HG03196 (cell line): ENCODE results near the gene RRAD.
"Not testable (repeated sequence)": the region's sequence is repeated elsewhere in the genome, so short reads cannot be mapped to it uniquely, and the experiment has no call there.

Experiments
- ATAC-seq: cut with Tn5 transposase; IDR thresholded peaks from one replicate; pipeline ENCODE4 v1.9.1; 2021; ENCODE audit not compliant: unreplicated experiment

RRAD gene

DNA sequence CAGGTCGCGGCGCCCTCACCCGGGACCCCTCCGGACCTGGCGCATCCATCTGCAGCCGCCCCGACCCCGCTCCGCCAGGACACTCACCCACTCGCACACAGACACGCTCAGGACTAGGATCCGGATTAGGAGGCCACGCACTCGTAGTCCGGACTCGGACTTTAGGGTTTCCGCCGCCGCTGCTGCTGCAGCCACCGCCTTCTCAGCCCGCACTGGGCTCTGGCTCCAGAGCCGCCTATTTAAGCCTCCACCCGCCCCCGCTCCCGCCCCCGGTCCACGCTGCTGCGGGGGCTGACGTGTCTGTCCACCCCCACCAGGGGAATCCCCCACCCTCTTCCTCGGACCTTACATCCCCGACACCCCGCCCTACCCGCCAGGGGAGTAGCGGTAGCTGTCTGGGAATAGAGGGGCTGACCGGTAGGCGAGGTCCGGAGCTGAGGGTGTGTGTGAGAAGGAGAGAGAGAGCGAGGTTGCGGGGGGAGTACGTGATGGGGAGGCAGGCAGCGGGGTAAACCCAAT lies at the start of gene RRAD:
TSS of gene RRAD (minus strand) at position 214 of the 519 bp plus-strand sequence. CDS start 356 bp downstream, outside the sequence.
- no peak for ATAC-seq

GRCh38 chr16:66974932-66975246 lies 49.6 kb upstream of the RRAD start:
- not testable (repeated sequence) for ATAC-seq

DNA sequence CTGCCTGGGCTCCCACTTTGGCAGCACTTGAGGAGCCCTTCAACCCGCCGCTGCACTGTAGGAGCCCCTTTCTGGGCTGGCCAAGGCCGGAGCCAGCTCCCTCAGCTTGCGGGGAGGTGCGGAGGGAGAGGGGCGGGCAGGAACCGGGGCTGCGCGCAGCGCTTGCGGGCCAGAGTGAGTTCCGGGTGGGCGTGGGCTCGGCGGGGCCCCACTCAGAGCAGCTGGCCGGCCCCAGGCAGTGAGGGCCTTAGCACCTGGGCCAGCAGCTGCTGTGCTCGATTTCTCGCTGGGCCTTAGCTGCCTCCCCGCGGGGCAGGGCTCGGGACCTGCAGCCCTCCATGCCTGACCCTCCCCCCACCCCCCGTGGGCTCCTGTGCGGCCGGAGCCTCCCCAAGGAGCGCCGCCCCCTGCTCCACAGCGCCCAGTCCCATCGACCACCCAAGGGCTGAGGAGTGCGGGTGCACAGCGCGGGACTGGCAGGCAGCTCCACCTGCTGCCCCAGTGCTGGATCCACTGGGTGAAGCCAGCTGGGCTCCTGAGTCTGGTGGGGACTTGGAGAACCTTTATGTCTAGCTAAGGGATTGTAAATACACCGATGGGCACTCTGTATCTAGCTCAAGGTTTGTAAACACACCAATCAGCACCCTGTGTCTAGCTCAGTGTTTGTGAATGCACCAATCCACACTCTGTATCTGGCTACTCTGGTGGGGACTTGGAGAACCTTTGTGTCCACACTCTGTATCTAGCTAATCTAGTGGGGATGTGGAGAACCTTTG lies 49.0 kb upstream of the RRAD start:
- not testable (repeated sequence) for ATAC-seq

DNA sequence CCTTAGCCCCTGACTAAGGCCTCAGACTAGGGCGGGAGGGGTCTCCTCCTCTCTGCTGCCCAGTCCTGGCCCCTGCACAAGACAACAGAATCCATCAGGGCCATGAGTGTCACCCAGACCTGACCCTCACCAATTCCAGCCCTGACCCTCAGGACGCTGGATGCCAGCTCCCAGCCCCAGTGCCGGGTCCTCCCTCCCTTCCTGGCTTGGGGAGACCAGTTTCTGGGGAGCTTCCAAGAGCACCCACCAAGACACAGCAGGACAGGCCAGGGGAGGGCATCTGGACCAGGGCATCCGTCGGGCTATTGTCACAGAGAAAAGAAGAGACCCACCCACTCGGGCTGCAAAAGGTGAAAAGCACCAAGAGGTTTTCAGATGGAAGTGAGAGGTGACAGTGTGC lies 48.4 kb upstream of the RRAD start:
- ATAC-seq: no peak

DNA sequence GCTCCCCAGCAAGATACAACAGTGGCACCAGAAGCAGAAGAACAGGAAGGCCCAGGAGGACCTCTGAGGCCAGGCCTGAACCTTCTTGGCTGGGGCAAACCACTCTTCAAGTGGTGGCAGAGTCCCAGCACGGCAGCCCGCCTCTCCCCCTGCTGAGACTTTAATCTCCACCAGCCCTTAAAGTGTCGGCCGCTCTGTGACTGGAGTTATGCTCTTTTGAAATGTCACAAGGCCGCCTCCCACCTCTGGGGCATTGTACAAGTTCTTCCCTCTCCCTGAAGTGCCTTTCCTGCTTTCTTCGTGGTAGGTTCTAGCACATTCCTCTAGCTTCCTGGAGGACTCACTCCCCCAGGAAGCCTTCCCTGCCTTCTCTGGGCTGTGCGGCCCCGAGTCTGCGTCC lies 47.6 kb upstream of the RRAD start:
- ATAC-seq: no peak

- ATAC-seq: no peak
Observed at GRCh38 chr16:66970775-66971720, 45.7 kb upstream of the RRAD start.

GRCh38 chr16:66968847-66969246 lies 43.5 kb upstream of the RRAD start:
- no peak for ATAC-seq

DNA sequence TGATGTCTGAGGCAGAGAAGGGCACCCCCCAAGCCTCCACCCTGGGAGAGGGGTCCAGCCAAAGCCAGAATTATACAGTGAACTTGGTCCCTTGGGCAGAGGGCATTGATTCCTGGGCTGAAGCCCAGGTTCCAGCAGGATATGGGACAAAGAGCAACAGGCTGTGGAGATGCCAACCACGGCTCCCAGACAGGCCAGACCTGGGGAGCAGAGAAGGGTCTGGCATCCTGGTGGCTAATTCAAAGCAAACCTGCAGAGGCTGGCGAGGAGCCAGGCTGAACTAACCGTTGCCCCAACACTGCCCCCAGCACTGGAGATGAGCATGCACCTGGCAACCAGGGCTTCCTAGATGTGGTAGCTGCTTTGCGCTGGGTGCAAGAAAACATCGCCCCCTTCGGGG lies 38.7 kb upstream of the RRAD start:
- no peak for ATAC-seq

DNA sequence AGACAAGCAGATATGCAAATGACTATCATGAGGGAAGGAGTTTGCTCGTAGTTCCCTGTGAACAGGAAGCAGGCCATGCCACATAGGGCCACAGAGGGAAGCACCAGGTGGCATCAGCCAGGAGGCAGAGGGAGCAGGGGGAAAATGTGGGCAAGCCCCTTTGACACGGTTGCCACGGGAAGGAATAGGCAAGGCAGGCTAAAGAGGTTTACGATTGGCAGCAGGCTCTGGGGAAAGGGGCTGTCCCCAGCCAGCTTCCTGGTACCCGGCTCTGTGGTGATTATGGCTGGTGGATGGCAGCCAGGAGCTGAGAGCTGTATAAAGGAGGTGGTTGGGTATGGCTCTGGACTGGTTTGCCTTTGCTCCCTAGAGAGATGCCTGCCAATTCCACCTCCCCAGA lies 36.6 kb upstream of the RRAD start:
- no peak for ATAC-seq

DNA sequence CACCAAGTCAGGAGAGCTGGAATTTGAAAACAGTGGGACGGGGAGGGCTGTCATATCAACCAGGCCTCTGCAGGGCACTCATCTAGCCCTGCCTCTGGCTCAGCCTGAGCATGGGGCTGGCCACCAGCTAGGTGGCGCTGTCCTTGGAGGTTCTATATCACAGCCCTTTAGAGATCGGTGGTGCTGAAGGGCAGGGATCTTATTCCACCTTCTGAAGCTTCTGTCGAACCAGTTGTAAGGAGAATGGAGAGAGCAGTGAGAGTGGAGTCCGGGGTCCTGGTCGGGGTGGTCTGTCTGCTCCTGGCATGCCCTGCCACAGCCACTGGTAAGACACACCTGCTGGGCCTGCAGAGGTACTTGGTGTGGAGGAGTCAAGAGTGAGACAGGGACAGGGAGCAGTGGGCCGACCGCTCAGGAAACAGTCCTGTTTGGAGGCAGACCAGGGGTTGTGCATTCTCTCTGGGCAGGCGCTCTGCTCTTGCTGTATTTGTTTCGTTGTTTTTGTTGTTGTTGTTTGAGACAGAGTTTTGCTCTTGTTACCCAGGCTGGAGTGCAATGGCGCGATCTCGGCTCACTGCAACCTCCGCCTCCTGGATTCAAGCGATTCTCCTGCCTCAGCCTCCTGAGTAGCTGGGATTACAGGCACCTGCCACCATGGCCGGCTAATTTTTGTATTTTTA lies 35.9 kb upstream of the RRAD start, which contains the start of gene CES3:
TSS of gene CES3 (plus strand) at position 202 of the 680 bp plus-strand sequence. CDS start at position 244, 42 bp downstream.
- ATAC-seq: peak; percentile 57

DNA sequence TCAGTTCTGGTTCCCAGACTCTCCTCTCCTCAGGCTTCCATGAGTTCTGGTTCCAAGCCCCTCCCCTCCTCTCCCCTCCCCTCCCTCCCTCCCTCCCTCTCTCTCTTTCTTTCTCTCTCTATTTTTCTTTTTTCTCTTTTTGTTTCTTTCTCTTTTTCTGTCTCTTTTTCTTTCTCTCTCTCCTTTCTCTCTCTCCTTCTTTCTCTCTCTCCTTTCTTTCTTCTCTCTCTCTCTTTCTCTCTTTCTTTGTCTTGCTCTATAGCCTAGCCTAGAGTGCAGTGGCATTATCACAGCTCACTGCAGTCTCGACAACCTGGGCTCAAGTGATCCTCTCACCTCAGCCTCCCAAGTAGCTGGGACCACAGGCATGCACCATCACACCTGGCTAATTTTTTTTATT lies 34.9 kb upstream of the RRAD start:
- ATAC-seq: no peak

DNA sequence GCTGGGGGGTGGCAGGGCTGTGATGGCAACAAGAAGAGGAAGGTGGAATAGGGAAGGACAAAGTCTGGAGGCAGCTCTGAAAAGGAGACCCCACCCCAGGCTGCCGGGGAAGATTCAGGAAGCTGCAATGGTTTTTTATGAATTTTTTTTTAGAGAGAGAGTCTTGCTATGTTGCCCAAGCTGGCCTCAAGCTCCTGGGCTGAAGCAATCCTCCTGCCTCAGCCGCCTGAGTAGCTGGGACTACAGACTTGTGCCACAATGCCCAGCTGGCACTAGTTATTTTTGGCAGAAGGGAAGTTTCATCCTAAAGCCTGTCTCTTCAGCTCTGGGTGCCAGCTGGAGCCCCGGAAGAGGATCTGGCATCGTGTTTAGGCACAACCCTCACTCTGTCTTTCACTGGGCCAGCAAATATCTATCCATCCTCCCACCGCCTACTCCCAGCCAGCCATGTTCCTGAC lies 34.4 kb upstream of the RRAD start:
- no peak for ATAC-seq

- no peak for ATAC-seq
Observed at GRCh38 chr16:66958857-66959703, 33.7 kb upstream of the RRAD start.

- ATAC-seq: not testable (repeated sequence)
Observed at GRCh38 chr16:66956154-66956457, 30.8 kb upstream of the RRAD start.

GRCh38 chr16:66955363-66956153 lies 30.2 kb upstream of the RRAD start:
- not testable (repeated sequence) for ATAC-seq

GRCh38 chr16:66954097-66954659 lies 28.8 kb upstream of the RRAD start:
- ATAC-seq: no peak

DNA sequence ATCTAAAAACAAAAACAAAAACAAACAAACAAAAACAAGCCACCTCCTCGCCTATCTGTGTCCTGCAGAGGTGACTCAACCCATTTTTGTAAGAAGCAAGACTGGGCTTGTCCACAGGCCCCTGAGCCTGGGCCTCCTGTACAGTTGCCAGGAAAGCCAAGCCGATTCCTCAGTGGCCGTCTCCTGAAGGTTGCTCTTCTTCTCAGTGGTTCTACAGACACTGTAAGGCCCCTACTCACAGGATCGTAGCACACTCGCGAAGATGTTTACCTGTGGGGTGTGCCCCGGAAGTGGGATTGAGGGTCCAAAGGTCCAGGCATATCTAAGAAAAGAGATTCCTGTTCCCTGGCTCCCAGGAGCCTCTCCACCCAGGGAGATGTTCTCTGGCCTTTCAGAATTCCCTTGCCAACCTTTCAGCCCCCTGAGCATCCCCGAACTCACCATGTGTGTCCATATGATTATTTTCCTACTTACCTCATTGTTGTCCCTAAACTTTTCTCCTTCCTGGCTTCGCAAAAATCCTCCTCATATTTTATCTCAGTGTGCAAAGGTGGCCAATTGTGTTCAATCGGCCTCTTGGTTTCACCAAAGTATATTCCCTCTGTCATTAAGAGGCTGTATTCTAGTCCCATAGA lies 28.2 kb upstream of the RRAD start:
- no peak for ATAC-seq

DNA sequence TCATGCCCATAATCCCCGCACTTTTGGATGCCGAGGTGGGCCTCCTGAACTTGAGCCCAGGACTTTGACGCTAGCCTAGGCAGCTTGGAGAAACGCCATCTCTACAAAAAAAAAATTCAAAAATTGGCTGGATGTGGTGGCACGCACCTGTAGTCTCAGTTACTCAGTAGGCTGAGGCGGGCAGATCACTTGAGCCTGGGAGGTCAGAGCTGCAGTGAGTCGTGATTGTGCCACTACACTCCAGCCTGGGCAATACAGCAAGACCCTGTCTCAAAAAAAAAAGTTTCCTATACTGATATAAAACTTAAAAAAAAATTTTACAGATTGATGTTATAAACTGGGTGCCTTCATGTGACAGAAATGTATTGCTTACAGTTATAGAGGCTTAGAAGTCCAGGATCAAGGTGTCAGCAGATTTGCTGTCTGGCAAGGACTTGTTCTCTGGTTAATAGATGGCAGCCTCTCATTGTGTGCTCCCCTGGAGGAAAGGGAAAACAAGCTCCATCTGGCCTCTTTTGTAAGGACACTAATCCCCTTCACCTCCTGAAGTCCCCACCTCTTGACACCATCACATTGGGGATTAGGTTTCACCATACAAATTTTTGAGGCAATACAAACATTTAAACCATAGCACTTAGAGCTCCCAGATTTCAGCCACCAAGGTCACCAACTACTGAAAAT lies 27.2 kb upstream of the RRAD start:
- ATAC-seq: no peak
